D721Med (cell line): ENCODE results near the gene RRP9.
"Not testable (repeated sequence)": the region's sequence is repeated elsewhere in the genome, so short reads cannot be mapped to it uniquely, and the experiment has no call there.

ENCODE experiments used
- DNase-seq: peaks from one replicate; pipeline ENCODE4 v3.0.0; 2011; ENCODE audit warnings: low spot score; ENCODE audit not compliant: insufficient read length
- FAIRE-seq: peaks from 2 replicates; lab custom pipeline; 2011; peaks lifted over from hg19 to GRCh38; lab: Jason Lieb, UNC
- TF ChIP-seq, protein P1 (sequence below): IDR thresholded peaks from 2 replicates; pipeline ENCODE4 v1.5.1; 2012; ENCODE audit warnings: mild to moderate bottlenecking, control low read depth; ENCODE audit not compliant: insufficient read depth; ENCODE audit errors: missing control alignments

Gene RRP9

DNA sequence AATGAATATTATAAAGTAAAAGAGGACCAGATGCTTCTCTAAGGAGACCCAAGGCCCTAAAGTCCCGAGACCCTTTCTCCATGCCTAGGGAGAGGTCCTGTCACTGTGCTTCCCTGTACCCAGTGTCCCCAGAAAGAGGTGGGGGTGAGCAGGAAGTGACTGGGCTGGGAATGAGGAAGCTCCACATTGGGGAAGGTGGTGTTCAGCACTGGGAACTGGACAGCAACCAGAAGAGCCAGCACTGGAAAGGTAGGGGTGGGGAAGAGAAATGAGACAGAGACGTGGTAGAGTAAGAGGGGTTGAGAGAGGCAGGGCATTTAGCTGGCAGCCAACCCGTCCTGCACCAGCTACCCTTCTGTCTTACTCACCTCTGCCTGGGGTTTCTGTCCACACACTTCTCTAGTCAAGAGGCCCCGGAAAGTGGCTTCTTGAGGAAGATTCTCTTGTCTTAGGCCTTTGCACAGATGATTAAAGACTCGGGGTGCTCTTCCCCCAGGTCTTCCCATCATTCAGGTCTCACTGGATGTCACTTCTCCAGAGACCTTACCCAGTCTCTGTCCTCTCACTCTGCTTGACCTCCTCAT lies 12.2 kb downstream of the RRP9 start:
- FAIRE-seq (no peak), DNase-seq (no peak)
- TF ChIP-seq, protein P1, sequence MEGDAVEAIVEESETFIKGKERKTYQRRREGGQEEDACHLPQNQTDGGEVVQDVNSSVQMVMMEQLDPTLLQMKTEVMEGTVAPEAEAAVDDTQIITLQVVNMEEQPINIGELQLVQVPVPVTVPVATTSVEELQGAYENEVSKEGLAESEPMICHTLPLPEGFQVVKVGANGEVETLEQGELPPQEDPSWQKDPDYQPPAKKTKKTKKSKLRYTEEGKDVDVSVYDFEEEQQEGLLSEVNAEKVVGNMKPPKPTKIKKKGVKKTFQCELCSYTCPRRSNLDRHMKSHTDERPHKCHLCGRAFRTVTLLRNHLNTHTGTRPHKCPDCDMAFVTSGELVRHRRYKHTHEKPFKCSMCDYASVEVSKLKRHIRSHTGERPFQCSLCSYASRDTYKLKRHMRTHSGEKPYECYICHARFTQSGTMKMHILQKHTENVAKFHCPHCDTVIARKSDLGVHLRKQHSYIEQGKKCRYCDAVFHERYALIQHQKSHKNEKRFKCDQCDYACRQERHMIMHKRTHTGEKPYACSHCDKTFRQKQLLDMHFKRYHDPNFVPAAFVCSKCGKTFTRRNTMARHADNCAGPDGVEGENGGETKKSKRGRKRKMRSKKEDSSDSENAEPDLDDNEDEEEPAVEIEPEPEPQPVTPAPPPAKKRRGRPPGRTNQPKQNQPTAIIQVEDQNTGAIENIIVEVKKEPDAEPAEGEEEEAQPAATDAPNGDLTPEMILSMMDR = no peak

DNA sequence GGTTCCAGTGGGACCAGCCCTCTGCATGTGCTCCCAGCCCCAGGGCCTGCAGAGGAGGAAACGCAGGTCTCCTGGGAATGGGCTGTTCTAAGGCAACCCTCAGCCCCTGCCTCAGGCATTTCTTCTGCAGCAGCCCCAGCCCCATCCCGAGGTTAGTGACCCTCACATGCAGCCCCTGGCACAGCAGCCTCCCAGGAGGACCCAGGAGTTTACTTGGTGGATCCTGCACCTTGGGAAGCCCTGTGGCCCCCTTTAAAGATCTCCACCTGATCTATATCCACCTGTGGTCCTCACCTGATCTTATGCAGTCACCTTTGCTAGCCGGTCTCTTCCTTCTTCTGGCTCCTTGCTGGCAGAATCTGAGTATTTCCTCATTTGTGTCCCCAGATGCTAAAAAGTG lies 12.7 kb downstream of the RRP9 start:
- DNase-seq, FAIRE-seq: not testable (repeated sequence)

- no peak for DNase-seq
- no peak for FAIRE-seq
- TF ChIP-seq, protein P1 = no peak
Observed at GRCh38 chr3:51928438-51928837, 13.3 kb downstream of the RRP9 start.

DNA sequence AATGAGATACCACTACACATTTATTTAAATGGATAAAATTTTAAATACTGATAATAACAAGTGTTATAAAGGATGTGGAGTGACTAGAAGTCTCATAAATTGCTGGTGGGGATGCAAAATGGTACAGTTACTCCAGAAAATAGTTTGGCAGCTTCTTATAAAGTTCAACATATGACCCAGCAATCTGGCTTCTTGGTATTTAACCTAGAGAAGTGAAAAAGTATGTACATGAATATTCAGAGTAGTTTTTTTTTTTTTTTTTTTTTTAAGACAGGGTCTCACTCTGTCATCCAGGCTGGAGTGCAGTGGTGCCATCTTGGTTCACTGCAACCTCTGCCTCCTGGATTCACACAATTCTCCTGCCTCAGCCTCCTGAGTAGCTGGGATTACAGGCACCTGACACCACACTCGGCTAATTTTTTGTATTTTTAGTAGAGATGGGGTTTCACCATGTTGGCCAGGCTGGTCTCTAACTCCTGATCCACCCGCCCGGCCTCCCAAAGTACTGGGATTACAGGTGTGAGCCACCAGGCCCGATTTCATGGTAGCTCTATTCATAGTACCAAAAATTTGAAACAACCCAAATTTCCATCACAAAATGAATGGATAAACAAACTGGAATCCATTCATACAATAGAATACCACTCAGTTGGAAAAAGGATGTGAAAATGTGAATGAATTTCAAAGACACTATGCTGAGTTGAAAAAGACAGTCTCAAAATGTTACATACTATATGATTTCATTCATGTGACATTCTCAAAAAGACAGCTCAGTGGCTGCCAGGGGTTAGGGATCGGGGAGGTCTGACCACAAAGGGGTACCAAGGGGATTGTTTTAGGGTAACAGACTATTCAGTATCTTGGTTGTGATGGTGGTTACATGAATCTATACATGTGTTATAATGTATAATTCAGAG lies 14.4 kb downstream of the RRP9 start:
- no peak for FAIRE-seq
- TF ChIP-seq, protein P1 = no peak
- no peak for DNase-seq

DNA sequence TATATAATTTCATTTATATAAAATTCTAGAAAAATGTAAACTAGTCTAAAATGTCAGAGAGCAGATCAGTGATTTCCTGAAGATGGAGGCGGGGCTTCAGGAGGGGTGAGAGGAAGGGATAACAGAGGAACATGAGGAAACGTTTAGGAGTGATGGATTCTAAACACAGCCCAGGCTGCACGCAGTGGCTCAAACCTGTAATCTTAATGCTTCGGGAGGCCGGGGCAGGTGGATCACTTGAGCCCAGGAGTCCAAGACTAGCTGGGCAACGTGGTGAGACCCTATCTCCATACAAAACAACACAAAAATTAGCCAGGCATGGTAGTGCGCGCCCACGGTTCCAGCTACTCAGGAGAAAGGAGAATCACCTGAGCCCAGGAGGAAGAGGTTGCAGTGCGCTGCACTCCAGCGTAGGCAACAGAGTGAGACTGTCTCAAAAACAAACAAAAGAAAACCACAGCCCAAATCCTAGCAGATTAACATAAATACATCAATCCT lies 20.6 kb downstream of the RRP9 start:
- TF ChIP-seq, protein P1 = no peak
- no peak for FAIRE-seq

GRCh38 chr3:51916418-51916817 lies 25.3 kb downstream of the RRP9 start:
- DNase-seq = no peak
- no peak for FAIRE-seq
- TF ChIP-seq, protein P1 = no peak

More for the DNA sequence above, 20.6 kb downstream of the RRP9 start:
- DNase-seq = no peak

GRCh38 chr3:51908026-51908425 lies 33.7 kb downstream of the RRP9 start:
- TF ChIP-seq, protein P1 = no peak
- no peak for FAIRE-seq
- no peak for DNase-seq
